Suppressor macrophage (primary cell): ENCODE results near the gene TBX20.
"Not testable (repeated sequence)": the region's sequence is repeated elsewhere in the genome, so short reads cannot be mapped to it uniquely, and the experiment has no call there.

ENCODE experiments used
- DNase-seq, 4 experiments: peaks; one replicate each; pipeline ENCODE4 v3.0.0-alpha.2; 2020 to 2022

The TBX20 gene

GRCh38 chr7:35255443-35256255 lies 1.7 kb upstream of the TBX20 start:
- no peak for DNase-seq

DNA sequence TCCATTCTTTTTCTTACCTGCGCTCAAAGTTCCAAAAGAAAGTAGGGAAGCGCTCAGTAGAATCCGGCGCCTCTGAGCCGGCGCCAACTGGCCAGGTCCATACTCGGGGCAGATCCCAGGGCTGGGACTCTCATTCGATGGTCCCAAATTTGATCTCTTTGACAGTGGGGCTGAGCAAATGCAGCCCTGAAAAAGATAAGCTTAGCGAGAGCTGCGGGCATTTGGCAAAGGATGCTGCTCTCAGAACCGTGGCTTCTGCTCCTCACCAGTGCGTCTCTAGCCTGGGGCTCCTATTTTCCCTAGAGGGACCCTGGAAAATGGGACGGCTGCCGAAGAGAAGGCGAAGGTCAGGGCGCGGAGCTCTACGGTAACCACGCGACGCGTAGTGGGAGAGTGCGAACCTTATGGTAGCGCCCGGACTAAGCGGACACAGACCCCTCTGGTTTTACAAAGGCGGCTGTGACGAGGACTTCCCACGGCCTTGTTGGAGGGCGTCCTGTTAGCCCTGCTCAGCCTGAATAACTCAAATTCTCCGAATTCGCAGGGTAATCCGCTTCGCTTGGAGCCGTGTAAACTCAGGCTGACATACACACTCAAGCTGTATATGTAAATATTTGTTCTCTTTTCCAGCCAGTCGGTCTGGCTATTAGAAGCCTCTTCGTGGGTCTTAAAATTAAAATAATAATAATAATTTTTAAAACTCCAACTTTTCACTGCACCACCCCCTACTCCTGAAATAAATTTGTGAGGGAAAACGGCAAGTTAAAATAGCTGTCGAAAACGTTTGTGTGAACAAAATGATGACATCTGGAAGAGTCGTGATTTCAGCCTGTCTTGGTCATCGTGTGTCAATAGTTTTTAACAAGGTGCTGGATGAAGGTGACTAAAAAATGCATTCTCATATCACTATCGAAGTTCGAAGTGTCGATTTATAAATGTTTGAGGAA lies 869 bp upstream of the TBX20 start:
- no peak for DNase-seq

GRCh38 chr7:35253460-35253709 lies 515 bp downstream of the TBX20 start:
- DNase-seq = no peak

DNA sequence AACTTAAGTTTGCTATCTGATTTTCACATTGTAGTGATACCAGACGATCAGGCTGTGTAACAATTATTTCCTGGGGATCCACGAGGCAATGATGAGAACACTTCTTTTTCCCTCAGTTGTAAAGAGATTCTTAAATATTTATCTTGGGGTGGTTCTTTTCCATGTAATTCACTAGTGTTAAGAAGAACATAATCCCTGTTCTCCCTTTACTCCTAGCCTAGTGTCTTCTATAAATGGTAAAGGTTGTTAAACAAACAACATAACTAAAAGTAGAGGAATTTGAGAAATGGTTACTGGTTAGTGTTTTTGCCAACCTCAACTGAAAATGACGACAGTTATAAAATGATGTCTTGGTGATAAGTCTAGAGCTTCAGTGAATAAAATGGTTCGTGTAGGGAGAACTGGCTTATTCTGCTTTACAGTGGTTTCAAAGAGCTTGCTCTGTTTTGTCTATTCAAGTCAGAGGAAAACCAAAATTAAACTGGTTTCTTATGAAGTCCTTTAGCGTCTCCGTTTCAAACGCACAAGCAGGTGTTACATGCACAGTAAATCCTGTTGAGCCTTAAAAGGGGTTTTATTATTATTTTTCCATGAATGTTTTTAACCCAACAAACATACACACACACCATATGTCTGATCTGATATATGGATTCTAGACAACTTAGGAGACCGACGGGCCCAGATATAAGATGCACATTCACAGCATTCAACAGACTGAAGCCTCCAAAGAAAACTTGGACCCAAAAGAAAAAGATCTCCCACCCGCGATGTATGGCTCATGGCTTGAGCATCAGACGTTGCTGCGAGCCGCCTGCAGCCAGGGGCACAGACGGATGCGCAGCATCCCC lies 1.1 kb downstream of the TBX20 start:
- no peak for DNase-seq

DNA sequence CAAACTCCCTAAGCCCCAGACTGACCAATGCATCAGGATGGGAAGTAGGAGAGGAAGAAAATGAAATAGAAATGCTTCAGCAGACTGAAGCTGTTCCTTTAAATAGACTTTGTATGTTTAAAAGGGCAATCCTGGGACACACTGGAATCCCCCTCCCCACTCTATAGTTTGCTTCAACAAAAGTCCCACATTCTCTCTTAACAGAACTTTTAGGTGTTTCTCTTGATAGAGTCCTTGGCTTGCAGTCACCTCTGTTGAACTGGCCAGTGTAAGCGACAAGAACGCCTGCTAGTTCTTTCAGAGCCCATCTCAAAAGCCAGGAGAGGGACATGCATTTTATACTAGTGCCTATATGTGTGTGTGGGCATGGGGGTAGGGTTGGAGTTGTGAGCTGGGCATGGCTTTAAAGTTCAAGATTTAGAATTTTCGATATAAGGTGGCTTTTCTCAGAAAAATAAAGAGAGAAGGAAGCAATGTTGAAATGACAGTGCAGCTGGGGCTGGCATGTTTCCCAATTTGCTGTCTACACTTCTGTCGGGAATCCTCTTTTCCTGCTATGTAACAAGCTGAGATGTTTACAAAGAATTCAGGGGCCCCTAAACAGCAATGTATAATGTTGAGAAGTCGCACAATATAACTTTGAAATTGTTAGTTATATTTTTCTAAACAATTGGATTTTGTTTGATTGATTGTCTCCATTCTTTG lies 2.1 kb downstream of the TBX20 start:
- DNase-seq = no peak

DNA sequence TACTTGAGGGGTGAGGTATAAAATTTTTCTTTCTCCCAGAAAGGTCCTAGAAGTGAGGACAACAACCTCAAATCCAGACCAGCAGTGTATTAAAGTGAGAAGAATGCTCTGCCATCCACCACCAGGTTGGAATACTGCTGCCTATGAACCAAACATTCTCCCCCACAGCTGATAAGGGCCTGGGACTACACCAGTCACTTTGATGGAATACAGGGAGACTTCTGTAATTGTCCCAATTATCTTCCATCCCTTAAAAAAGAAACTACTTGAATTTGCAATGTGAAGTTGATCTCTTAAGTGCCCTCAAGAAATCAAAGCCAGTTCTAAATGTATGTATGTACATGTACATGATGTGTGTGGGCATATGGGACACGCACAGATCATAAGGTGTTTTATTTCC lies 3.0 kb downstream of the TBX20 start:
- DNase-seq = no peak

DNA sequence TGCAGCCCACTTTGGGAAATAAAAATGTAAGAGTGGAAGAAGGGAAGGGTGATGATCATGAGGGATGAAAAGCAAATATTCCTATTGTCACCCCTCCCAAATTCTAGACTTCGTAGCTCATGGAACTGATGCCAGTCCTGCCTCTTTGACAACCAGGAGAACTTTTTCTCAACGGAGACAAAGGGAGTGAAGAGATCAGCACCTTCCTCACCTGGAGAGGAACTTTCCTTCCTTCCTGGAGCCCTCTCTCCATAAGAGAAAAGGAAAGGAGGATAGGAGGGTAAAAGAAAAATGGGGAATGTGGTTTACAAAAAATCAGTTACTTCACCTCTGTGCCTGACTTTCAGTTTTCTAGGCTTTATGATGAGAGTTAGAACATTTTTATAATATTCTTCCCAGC lies 3.4 kb downstream of the TBX20 start:
- DNase-seq = no peak

DNA sequence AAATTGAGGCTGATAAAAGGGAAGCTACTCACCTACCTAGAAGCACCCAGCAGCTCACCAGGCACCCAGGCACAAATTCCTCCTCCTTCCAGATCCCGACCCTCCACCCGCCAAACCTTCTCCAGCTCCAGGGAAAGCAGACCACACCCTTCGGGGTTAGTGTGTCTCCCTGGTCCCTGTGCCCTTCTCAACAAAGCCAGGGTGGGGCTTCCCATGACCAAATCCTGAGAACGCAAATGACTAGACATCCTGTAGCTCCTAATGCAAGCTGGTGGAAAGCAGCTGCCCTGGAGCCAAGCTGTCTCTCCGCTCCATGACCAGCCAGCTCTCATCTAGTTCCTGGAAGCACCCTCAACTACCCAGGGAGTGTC lies 4.4 kb downstream of the TBX20 start:
- no peak for DNase-seq

DNA sequence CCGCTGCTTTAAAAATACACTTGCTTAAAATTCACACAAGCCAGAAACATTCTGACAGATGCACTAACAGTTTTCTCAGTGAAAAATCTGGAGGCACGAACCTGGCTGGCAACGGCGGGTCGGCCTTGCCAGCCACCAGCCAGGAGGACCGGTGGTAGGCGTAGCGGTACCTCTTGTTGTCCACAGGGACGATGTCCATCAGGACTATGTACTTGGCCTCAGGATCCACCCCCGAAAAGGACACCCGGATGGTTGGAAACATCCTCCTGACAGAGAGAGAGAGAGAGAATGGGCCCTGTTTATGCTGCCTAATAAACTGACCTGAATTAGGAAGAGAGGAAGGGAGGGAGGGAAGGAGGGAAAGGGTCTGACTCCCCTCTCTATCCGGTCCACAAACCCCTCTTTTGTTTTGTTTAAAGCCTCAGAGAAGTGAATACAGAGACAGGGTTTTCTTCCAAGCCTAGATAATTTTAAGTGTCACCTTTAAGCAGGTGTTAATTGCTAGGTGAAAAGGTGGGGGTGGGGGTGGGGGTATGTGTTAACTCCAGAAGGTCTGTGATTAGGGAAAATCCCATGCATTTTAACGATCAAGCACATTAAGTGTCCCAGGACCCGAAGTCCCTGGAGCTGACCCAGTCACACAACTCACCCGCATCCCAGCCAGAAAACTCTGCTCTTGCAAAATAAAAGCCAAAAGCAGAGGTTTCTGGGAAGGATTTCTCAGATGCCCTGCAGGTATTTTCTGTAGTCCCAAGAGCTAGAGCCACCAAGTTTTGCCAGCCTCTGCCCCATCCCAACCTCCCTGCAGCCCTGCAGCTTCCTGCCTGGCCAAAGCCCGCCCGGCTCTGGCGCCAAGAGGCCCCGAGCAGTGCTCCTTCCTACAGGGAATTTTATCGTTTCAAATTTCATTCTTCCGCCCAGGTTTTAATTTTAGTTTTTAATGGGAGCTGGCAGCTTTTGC lies 5.0 kb downstream of the TBX20 start:
- no peak for DNase-seq

DNA sequence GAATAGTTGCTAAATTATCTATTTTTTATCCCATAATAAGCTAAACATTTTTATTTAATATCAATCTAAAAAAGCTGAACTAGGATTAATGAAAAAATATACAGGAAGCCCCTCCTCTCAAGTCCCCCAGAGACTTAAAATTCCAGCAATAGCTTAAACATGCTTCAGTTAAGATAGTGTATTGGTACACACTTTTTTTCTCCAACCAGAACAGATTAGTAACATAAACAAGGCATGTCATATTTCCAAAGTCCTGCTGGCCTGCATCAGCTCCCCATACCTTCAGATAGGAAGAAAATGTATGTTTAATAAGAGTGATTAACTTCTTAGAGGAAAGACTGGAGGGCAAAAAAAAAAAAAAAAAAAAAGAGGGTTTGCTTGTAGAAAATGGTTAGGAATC lies 7.1 kb downstream of the TBX20 start:
- no peak for DNase-seq

DNA sequence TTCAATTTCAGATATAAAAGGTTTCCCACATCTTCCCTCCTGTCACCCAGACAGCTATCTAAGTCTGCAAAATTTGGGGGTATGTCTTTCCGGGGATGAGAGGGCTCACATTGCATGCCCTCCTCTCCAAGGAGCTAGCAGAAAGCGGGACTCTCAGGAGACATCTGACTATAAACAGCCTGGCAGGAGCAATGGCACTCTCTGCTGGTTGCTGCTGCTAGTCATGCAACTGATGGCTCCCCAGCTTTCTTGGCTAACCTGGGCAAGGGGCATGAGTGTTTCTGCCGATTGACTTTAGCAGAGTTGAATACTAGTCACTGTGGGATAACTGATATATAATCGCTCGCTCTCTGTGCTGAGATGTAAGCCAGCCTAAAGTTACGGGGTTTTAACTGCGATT lies 12.0 kb downstream of the TBX20 start:
- no peak for DNase-seq

DNA sequence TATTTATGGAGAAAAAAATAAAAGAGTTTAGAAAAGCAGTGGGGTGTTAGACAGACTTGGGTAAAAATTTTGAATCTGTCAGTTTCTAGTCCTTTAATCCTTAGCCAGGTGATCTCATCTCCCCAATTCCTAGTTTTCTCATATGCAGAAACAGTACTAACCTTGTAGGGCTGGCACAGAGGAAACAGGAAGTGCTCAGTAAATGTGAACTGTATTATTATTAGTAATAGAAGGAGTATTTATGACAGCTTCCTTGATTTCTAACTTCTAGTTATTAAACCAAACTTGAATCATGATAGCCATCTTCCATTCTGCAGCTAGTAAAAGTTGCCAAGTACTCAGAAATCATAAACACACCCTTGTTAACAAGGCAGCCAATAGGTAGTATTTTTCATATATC lies 12.5 kb downstream of the TBX20 start:
- no peak for DNase-seq

DNA sequence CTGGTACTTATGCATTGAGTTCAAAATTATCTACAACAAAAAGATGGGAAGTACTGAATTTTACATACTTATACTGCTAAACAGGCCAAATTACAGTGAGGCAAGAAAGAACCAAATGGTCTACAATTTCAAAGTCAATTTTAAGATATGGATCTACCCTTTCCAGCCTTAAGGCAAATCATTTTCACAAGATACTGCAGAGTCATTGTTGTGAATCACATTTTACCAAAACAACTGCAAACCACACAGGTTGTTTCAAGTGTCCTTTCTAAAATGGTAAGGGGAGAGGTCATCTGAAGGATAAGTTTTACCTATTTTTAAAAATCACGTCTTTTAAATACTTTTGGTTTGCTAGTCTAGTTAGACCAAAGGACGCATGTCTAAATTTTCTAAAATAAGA lies 12.9 kb downstream of the TBX20 start:
- DNase-seq = not testable (repeated sequence)

DNA sequence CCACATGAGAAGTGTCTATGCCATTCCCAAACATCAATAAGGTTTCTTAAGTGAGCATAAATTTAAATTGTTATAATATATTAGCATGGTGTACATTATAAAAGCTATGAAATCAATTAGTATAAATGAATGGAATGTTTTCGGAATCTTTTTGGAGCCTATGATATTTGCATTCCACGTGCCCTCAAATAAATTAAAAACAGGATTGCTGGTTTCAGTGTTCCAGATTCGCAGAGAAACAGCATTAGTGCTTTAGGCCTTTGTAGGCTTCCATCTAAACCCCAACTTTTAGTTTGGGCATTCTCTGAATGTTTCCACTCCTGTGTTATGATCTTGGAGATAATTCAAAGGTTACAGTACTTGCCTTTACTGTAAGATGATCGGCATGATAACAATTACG lies 15.4 kb downstream of the TBX20 start:
- DNase-seq = not testable (repeated sequence)

DNA sequence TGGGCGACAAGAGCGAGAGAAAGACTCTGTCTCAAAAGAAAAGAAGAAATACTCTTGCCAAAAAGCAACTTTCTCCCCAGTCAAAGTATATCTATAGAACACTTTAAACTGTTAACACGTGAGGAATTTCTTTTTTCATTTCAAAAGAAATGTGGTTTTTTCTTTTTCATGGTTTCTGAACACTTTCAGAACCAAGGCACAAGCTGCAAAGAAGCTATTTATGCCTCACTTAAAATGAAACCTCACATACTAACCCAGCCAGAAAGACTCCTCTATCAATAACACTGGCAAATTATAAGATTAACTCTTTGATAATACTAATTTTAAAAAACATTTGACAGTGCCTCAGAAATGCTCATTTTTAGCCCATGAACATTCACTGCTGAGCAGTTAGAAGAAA lies 20.9 kb downstream of the TBX20 start:
- DNase-seq = no peak

- DNase-seq = not testable (repeated sequence)
These were observed 22.7 kb downstream of the TBX20 start for GRCh38 chr7:35231221-35231620.

GRCh38 chr7:35229116-35229780 lies 24.7 kb downstream of the TBX20 start:
- not testable (repeated sequence) for DNase-seq

DNA sequence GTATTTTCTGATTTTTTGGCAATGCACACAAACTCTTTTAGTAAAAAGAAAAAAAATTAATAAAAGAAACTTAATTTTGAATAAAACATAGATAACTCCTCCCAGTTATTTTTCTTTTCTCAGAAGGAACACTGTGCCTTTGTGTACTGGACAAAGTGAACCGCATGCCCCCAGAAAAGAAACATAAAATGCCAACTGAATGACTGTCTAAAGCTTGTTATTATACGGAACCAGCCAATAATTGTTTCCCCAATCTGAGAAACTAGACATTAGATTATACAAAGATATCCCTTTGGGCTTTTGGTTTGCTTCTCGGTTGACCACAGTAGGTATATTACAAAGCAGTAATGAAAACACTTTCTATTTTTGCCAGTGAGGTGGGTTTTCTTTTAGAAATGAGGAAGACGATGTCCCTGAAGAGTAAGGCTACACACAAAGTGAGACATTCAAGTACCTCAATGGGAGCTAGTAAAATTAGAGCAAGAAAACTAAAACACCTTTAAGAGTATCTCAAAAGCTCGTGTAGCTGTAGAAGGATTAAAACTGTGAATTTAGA lies 25.3 kb downstream of the TBX20 start:
- DNase-seq = not testable (repeated sequence)

DNA sequence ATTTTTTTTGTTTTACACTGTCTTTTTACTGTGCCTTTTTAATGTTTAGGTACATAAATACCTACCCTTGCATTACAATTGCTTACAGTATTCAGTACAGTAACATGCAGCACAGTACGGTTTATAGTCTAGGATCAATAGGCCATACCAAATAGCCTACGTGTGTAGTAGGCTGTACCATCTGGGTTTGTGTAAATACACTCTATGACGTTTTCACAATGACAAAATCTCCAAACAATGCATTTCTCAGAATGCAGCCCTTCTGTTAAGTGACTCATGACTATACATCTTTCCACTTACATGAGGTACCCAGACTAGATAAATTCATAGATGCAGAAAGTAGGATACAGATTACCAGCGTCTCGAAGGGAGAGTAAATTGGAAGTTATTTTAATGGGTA lies 26.5 kb downstream of the TBX20 start:
- DNase-seq = not testable (repeated sequence)

DNA sequence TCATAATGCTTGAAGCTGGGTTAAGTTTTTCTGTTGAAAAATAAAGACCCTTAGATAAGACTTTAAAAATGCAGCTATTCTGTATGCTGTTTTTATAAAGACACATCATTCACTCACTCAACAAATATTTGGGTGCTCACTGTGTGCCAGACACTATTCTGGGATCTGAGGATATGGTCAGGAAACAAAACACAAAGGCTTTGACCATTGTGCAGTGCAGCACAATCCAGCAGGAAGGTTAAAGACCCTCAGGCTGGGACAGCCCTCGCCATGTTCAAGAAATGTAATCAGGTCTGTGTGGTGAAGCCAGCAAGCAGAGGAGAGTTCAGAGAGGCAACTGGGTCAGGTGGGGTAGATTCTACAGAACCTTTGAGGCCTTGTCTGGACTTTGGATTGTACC lies 31.5 kb downstream of the TBX20 start:
- DNase-seq = not testable (repeated sequence)
